GM12873 (cell line): ENCODE data around the gene NFXL1.

Experiments used
- TF ChIP-seq, protein P1 (sequence below): IDR thresholded peaks from 2 replicates; pipeline ENCODE4 v1.5.1; 2012; ENCODE audit warnings: low read depth, mild to moderate bottlenecking, moderate library complexity, low read length, control low read depth; ENCODE audit not compliant: insufficient read depth; ENCODE audit errors: missing control alignments

NFXL1 gene

GRCh38 chr4:47827343-47828047, 86.9 kb downstream of the NFXL1 start:
- TF ChIP-seq, protein P1, sequence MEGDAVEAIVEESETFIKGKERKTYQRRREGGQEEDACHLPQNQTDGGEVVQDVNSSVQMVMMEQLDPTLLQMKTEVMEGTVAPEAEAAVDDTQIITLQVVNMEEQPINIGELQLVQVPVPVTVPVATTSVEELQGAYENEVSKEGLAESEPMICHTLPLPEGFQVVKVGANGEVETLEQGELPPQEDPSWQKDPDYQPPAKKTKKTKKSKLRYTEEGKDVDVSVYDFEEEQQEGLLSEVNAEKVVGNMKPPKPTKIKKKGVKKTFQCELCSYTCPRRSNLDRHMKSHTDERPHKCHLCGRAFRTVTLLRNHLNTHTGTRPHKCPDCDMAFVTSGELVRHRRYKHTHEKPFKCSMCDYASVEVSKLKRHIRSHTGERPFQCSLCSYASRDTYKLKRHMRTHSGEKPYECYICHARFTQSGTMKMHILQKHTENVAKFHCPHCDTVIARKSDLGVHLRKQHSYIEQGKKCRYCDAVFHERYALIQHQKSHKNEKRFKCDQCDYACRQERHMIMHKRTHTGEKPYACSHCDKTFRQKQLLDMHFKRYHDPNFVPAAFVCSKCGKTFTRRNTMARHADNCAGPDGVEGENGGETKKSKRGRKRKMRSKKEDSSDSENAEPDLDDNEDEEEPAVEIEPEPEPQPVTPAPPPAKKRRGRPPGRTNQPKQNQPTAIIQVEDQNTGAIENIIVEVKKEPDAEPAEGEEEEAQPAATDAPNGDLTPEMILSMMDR: no peak

DNA sequence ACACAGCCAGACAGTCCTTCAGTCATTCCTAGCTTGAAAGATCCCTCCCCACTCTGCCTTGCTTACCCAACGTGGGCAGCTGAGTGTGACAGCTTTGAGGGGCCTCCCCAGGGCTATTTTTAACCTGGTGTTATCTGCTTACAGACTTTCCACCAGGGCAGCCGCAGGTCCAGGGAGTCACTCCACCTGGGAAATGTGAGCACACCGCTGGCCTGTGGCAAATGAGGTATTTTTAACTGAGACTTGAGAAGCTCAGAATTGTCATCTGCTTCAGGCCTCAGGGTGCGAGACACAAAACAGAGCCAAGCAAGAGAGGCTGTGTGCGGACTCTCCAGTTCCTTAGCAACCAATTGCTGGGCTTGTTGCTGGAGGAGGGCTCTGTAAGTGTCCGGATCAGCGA, 89.5 kb downstream of the NFXL1 start:
- TF ChIP-seq, protein P1: no peak

DNA sequence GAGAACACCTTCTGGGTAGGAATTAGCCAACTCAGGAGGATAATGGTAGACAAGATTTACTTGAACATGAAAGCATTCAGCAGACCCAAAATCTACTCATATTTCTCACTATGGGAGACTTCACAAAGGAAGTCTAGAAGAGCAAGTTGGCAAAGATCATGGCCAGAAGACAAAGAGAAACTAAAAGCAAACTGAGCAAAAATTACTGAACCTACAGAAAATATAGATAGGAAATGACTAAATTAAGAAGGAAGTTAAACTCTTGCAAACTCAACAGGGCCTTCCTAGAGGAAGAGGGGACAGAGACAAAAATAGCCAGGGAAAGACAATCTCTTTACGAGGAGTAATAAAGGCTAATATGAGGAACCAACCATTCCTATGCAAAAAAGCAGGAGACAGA, 95.2 kb downstream of the NFXL1 start:
- TF ChIP-seq, protein P1: no peak

DNA sequence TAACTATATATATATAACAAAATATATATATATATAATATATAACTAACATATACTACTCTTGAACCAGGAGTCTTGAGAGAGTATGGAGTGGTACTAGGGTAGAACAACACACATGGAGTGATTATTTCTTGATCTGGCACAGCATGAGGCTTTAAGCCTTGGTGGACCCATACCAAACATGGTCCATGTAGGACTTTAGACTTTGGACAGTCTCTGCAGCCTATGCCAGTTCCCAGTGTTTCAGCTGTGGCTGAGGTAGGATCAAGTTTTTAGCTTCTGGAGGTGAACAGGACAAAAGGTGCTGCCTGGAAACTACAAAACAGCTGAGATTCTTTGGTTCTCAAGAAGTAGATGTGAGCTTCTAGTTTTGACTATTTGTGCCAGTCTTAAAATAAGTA, 97.1 kb downstream of the NFXL1 start:
- TF ChIP-seq, protein P1: no peak

DNA sequence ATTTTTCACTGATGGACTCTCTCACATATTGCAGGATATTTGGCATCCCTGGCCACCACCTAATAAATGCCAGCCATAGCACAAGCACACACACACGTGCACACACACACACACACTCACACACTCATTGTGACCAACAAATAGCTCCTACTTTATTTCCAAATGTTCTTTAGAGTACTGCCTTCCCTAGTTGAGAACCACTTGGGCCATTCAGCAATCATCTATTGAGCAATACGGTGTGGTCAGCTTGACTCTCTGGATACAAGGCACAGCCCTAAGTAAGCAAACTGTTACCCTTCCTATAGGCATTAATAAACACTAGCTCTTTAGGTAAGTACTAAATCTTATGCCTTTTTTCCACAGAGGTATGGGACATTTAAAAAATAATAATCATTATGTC, 97.6 kb downstream of the NFXL1 start:
- TF ChIP-seq, protein P1: no peak

DNA sequence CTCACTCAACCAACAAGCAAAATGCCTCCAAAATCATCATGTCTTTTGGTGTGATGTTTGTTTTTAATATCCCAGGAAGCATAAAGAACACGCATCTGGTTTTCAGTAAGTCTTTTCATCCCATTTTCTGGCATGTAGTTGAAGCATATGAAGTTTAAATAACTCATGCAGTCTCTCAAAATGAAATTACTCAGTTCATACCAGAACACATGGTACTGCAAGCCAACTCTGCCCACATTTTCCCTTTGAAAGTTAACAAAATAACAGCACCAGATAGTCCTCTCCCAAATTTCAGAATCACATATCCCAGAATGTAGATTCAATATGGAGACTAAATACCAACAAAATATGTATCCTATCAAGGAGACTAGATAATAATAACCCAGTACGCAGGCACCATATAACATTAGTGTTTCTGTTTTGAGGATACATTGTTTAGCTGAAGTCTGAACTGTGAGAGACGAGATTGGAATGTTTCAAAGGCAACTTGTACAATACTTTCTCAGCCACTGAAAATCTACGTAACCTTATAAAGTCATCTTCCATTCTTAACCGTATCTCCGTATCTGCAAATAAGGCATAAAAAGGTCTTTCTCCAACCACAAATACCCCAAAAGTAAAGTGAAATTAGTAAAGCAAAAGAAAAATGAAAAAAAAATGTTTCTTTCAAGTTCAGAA, 99.6 kb downstream of the NFXL1 start:
- TF ChIP-seq, protein P1: no peak

- TF ChIP-seq, protein P1: no peak
Measured at GRCh38 chr4:47809654-47810203, 104.7 kb downstream of the NFXL1 start.
